NCI-H1417 (cell line): ENCODE results near the gene C5AR1.
A peak's percentile ranks its signal among the peaks of the same experiment; 100 is the strongest.
"Not testable (repeated sequence)": the region's sequence is repeated elsewhere in the genome, so short reads cannot be mapped to it uniquely, and the experiment has no call there.

Experiments
- DNase-seq, 3 experiments: peaks; one replicate each; lab custom pipeline; 2025; lab: John Stamatoyannopoulos, UW

The C5AR1 gene

GRCh38 chr19:47309608-47310007, at the start of gene C5AR1:
Gene C5AR1, plus strand, starts transcription at chr19:47309861. Its CDS starts 35 bp downstream, at chr19:47309896.
- no peak for DNase-seq

GRCh38 chr19:47260476-47260875, 49.2 kb upstream of the C5AR1 start:
- no peak for DNase-seq

- DNase-seq: not testable (repeated sequence)
These were observed 47.5 kb upstream of the C5AR1 start for GRCh38 chr19:47261946-47262793.

- no peak for DNase-seq
These were observed 45.0 kb upstream of the C5AR1 start for GRCh38 chr19:47264629-47265028.

GRCh38 chr19:47266401-47266941, 43.2 kb upstream of the C5AR1 start:
- DNase-seq: no peak

- no peak for DNase-seq
These were observed 42.3 kb upstream of the C5AR1 start for GRCh38 chr19:47267350-47267759.

- no peak for DNase-seq
These were observed 41.6 kb upstream of the C5AR1 start for GRCh38 chr19:47268028-47268427.

- no peak for DNase-seq
These were observed 40.1 kb upstream of the C5AR1 start for GRCh38 chr19:47269596-47269995.

- DNase-seq: no peak
These were observed 39.3 kb upstream of the C5AR1 start for GRCh38 chr19:47270408-47270807.

GRCh38 chr19:47271949-47272348, 37.7 kb upstream of the C5AR1 start:
- DNase-seq: no peak

- peak in 1 of 3 experiments; percentile 39 for DNase-seq
These were observed 37.0 kb upstream of the C5AR1 start for GRCh38 chr19:47272448-47273312.

- DNase-seq: peak; percentile 85 to 88 (median 86)
These were observed 36.2 kb upstream of the C5AR1 start for GRCh38 chr19:47273313-47274070.

GRCh38 chr19:47274071-47274890, 35.4 kb upstream of the C5AR1 start, which contains the start of gene INAFM1:
Gene INAFM1, plus strand, starts transcription at chr19:47274885. Its CDS starts 35 bp downstream, at chr19:47274920.
- peak; percentile 92 to 93 (median 93) for DNase-seq

GRCh38 chr19:47274891-47275761, 34.5 kb upstream of the C5AR1 start:
- DNase-seq: peak; percentile 30 to 65 (median 58)

GRCh38 chr19:47275791-47276461, 33.7 kb upstream of the C5AR1 start:
- DNase-seq: peak; percentile 24 to 49 (median 33)

GRCh38 chr19:47276513-47276912, 33.1 kb upstream of the C5AR1 start:
- not testable (repeated sequence) for DNase-seq

- peak in 1 of 3 experiments; percentile 7 for DNase-seq
These were observed 29.4 kb upstream of the C5AR1 start for GRCh38 chr19:47280183-47280797.

- DNase-seq: peak in 1 of 3 experiments; percentile 4
These were observed 26.1 kb upstream of the C5AR1 start for GRCh38 chr19:47283405-47284059.
